HUES6 (cell line): Measurements from ENCODE around the gene MAP3K5.

Experiments
- H3K27ac ChIP-seq: 2 replicates; pipeline ENCODE4 v1.7.0; 2013; ENCODE audit warnings: low read depth, mild to moderate bottlenecking, low read length, inconsistent platforms
- H3K27me3 ChIP-seq: 2 replicates; pipeline ENCODE4 v1.6.1; 2013; ENCODE audit warnings: low read length; ENCODE audit not compliant: control insufficient read depth, insufficient read depth
- H3K36me3 ChIP-seq: 2 replicates; pipeline ENCODE4 v1.6.1; 2013; ENCODE audit warnings: low read length; ENCODE audit not compliant: control insufficient read depth, insufficient read depth
- H3K4me1 ChIP-seq: 2 replicates; pipeline ENCODE4 v1.6.1; 2013; ENCODE audit warnings: low read length; ENCODE audit not compliant: control insufficient read depth, insufficient read depth
- H3K4me3 ChIP-seq: 2 replicates; pipeline ENCODE4 v1.5.1; 2013; ENCODE audit warnings: low read depth, low read length
- H3K9ac ChIP-seq: one replicate; pipeline ENCODE4 v1.6.1; 2013; ENCODE audit warnings: mild to moderate bottlenecking, low read length
- H3K9me3 ChIP-seq: 2 replicates; pipeline ENCODE4 v1.6.1; 2013; ENCODE audit warnings: low read depth, low read length; ENCODE audit not compliant: control insufficient read depth, insufficient read depth

The MAP3K5 gene

GRCh38 chr6:136526196-136526930 lies 265.9 kb downstream of the MAP3K5 start:
- H3K9me3 ChIP-seq: no peaks in the 10 kb centered on the region
- H3K27ac ChIP-seq: no peak overlapping the region
- H3K9ac ChIP-seq: no peak overlapping the region
- no peak overlapping the region for H3K4me3 ChIP-seq
- no peaks in the 10 kb centered on the region for H3K27me3 ChIP-seq
- H3K36me3 ChIP-seq: no peaks in the 10 kb centered on the region
- peaks cover 42% of the 10 kb centered on the region for H3K4me1 ChIP-seq

GRCh38 chr6:136525586-136526195 lies 266.6 kb downstream of the MAP3K5 start:
- H3K27me3 ChIP-seq: no peaks in the 10 kb centered on the region
- no peak overlapping the region for H3K4me3 ChIP-seq
- peaks cover 42% of the 10 kb centered on the region for H3K4me1 ChIP-seq
- H3K27ac ChIP-seq: no peak overlapping the region
- H3K9ac ChIP-seq: no peak overlapping the region
- H3K36me3 ChIP-seq: no peaks in the 10 kb centered on the region
- H3K9me3 ChIP-seq: no peaks in the 10 kb centered on the region

GRCh38 chr6:136524936-136525413 lies 267.3 kb downstream of the MAP3K5 start:
- no peak overlapping the region for H3K4me3 ChIP-seq

GRCh38 chr6:136524339-136524935 lies 267.8 kb downstream of the MAP3K5 start:
- no peak overlapping the region for H3K4me3 ChIP-seq
- H3K27ac ChIP-seq: no peak overlapping the region
- peaks cover 46% of the 10 kb centered on the region for H3K4me1 ChIP-seq
- no peaks in the 10 kb centered on the region for H3K36me3 ChIP-seq
- H3K9me3 ChIP-seq: no peaks in the 10 kb centered on the region
- H3K9ac ChIP-seq: no peak overlapping the region
- H3K27me3 ChIP-seq: no peaks in the 10 kb centered on the region

More at GRCh38 chr6:136524936-136525413, 267.3 kb downstream of the MAP3K5 start:
- H3K9me3 ChIP-seq: no peaks in the 10 kb centered on the region
- H3K36me3 ChIP-seq: no peaks in the 10 kb centered on the region
- H3K4me1 ChIP-seq: peaks cover 46% of the 10 kb centered on the region
- no peak overlapping the region for H3K27ac ChIP-seq
- H3K27me3 ChIP-seq: no peaks in the 10 kb centered on the region
- H3K9ac ChIP-seq: no peak overlapping the region

- H3K36me3 ChIP-seq: no peaks in the 10 kb centered on the region
- H3K9me3 ChIP-seq: no peaks in the 10 kb centered on the region
- H3K27me3 ChIP-seq: no peaks in the 10 kb centered on the region
- H3K27ac ChIP-seq: no peak overlapping the region
- no peak overlapping the region for H3K9ac ChIP-seq
- peaks cover 39% of the 10 kb centered on the region for H3K4me1 ChIP-seq
- no peak overlapping the region for H3K4me3 ChIP-seq
These were observed 269.1 kb downstream of the MAP3K5 start for GRCh38 chr6:136523196-136523595.

- H3K27me3 ChIP-seq: no peaks in the 10 kb centered on the region
These were observed 269.6 kb downstream of the MAP3K5 start for GRCh38 chr6:136522636-136523035.

GRCh38 chr6:136521911-136522310 lies 270.4 kb downstream of the MAP3K5 start:
- Histone ChIP-seq H3K9ac (no peak overlapping the region), H3K4me1 (peaks cover 27% of the 10 kb centered on the region), H3K27me3 (no peaks in the 10 kb centered on the region), H3K36me3 (no peaks in the 10 kb centered on the region), H3K9me3 (no peaks in the 10 kb centered on the region), H3K4me3 (no peak overlapping the region), H3K27ac (no peak overlapping the region)

More at GRCh38 chr6:136522636-136523035, 269.6 kb downstream of the MAP3K5 start:
- Histone ChIP-seq H3K9ac (no peak overlapping the region), H3K4me3 (no peak overlapping the region), H3K9me3 (no peaks in the 10 kb centered on the region), H3K27ac (no peak overlapping the region), H3K36me3 (no peaks in the 10 kb centered on the region), H3K4me1 (peaks cover 34% of the 10 kb centered on the region)

- H3K9me3 ChIP-seq: no peaks in the 10 kb centered on the region
- H3K27ac ChIP-seq: no peak overlapping the region
- no peak overlapping the region for H3K9ac ChIP-seq
These were observed 270.9 kb downstream of the MAP3K5 start for GRCh38 chr6:136521427-136521826.

GRCh38 chr6:136520517-136520916 lies 271.8 kb downstream of the MAP3K5 start:
- no peaks in the 10 kb centered on the region for H3K36me3 ChIP-seq
- H3K27ac ChIP-seq: no peak overlapping the region
- H3K9me3 ChIP-seq: no peaks in the 10 kb centered on the region
- peaks cover 13% of the 10 kb centered on the region for H3K4me1 ChIP-seq
- no peak overlapping the region for H3K9ac ChIP-seq
- H3K4me3 ChIP-seq: no peak overlapping the region
- no peaks in the 10 kb centered on the region for H3K27me3 ChIP-seq

More at GRCh38 chr6:136521427-136521826, 270.9 kb downstream of the MAP3K5 start:
- no peaks in the 10 kb centered on the region for H3K36me3 ChIP-seq
- peaks cover 22% of the 10 kb centered on the region for H3K4me1 ChIP-seq
- H3K4me3 ChIP-seq: no peak overlapping the region
- H3K27me3 ChIP-seq: no peaks in the 10 kb centered on the region

GRCh38 chr6:136517582-136517981 lies 274.7 kb downstream of the MAP3K5 start:
- Histone ChIP-seq H3K9me3 (no peaks in the 10 kb centered on the region), H3K4me1 (peaks cover 5% of the 10 kb centered on the region; the same call in 1 of the 2 replicates), H3K4me3 (no peak overlapping the region), H3K27me3 (no peaks in the 10 kb centered on the region), H3K9ac (no peak overlapping the region), H3K27ac (no peak overlapping the region), H3K36me3 (no peaks in the 10 kb centered on the region)

- H3K4me1 ChIP-seq: peaks cover 5% of the 10 kb centered on the region; the same call in 1 of the 2 replicates
- H3K27me3 ChIP-seq: no peaks in the 10 kb centered on the region
- no peak overlapping the region for H3K4me3 ChIP-seq
- H3K27ac ChIP-seq: no peak overlapping the region
- no peak overlapping the region for H3K9ac ChIP-seq
- H3K36me3 ChIP-seq: no peaks in the 10 kb centered on the region
- no peaks in the 10 kb centered on the region for H3K9me3 ChIP-seq
These were observed 275.3 kb downstream of the MAP3K5 start for GRCh38 chr6:136517002-136517401.
